ENCODE data around the gene JPH4.

JPH4 gene

GRCh38 chr14:23523229-23524016 lies 55.2 kb downstream of the JPH4 start:
- no peak for TF ChIP-seq CTCF (IDR thresholded peaks at IDR 0.05; ENCODE audit: low read length, missing control alignments)
- DNase-seq (ENCODE audit: low read depth) = no peak

GRCh38 chr14:23522643-23523198 lies 55.9 kb downstream of the JPH4 start:
- no peak for DNase-seq (ENCODE audit: low read depth)
- no peak overlapping the region for H3K4me3 ChIP-seq (replicated peaks; ENCODE audit: low read depth, low read length)
- no peak for TF ChIP-seq CTCF (IDR thresholded peaks at IDR 0.05; ENCODE audit: low read length, missing control alignments)

More at GRCh38 chr14:23523229-23524016, 55.2 kb downstream of the JPH4 start:
- no peak overlapping the region for H3K4me3 ChIP-seq (replicated peaks; ENCODE audit: low read depth, low read length)

- no peak for DNase-seq (ENCODE audit: low read depth)
- no peak for TF ChIP-seq CTCF (IDR thresholded peaks at IDR 0.05; ENCODE audit: low read length, missing control alignments)
- no peak overlapping the region for H3K4me3 ChIP-seq (replicated peaks; ENCODE audit: low read depth, low read length)
Observed at GRCh38 chr14:23521785-23522640, 56.6 kb downstream of the JPH4 start.

- no peak for TF ChIP-seq CTCF (IDR thresholded peaks at IDR 0.05; ENCODE audit: low read length, missing control alignments)
- no peak overlapping the region for H3K4me3 ChIP-seq (replicated peaks; ENCODE audit: low read depth, low read length)
- no peak for DNase-seq (ENCODE audit: low read depth)
Observed at GRCh38 chr14:23520899-23521533, 57.6 kb downstream of the JPH4 start.

DNA sequence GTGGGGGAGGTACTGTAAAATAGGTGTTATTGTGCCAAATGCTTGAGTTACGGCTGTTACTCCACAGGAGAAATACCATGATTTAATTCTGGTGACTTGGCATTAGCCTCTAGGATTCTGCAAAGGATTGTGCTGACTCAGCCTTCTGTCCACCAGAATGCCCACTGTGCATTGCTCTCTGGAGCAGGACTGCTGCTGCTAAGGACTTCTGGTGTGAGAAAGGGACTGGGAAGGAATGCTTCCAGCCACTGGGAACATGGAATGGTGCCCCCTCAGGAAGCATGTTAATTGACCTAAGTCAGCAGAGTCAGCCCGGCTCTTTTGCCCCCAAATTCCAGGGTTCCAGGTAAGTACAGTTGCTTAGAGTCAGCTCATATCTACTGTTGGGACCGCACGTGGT lies 59.9 kb downstream of the JPH4 start:
- DNase-seq (ENCODE audit: low read depth) = no peak
- no peak overlapping the region for H3K4me3 ChIP-seq (replicated peaks; ENCODE audit: low read depth, low read length)
- no peak for TF ChIP-seq CTCF (IDR thresholded peaks at IDR 0.05; ENCODE audit: low read length, missing control alignments)
